IMR-90 (cell line): ENCODE data around the gene TTC7B. TPM values are rescaled to one million over a fixed set of nuclear protein-coding genes. Genes with fewer than 3 reads are reported as not detected.

Experiments used
- ATAC-seq: fragments of 200-7000 bp; cut with Tn5 transposase; 2 replicates; pipeline ENCODE4 v1.9.1; 2020; ENCODE audit warnings: low read depth, mild to moderate bottlenecking, moderate library complexity
- BruUV-seq: library from RNA; stranded (reverse); fragments of 400-500 nt; replicated peaks from 2 replicates; lab custom pipeline; 2021; lab: Mats Ljungman, UMichigan
- CTCF ChIA-PET: fragments of 300-600 bp; formaldehyde crosslinking; extraction: SDS; loops from one replicate; lab custom pipeline; 2021; ENCODE audit warnings: antibody characterized with exemption; lab: Yijun Ruan, JAX
- POLR2A ChIA-PET: fragments of 300-600 bp; sonication (Branson Sonifier 250); formaldehyde crosslinking; loops from one replicate; lab custom pipeline; 2022; ENCODE audit warnings: antibody characterized with exemption; ENCODE audit not compliant: unreplicated experiment; lab: Charles Lee
- DNase-seq: peaks from one replicate; pipeline ENCODE4 v3.0.0; 2013
- H2AFZ ChIP-seq: replicated peaks from 2 replicates; pipeline ENCODE3; 2013; ENCODE audit warnings: low read length, mild to moderate bottlenecking; ENCODE audit not compliant: poor library complexity
- H2AK5ac ChIP-seq: 2 replicates; pipeline ENCODE4 v1.6.1; 2013; ENCODE audit warnings: low read depth, low read length, inconsistent platforms
- H2AK9ac ChIP-seq: replicated peaks from 2 replicates; pipeline ENCODE3; 2013; ENCODE audit warnings: mild to moderate bottlenecking, low read depth, low read length, moderate library complexity; ENCODE audit not compliant: poor library complexity
- H2BK120ac ChIP-seq: 2 replicates; pipeline ENCODE4 v1.6.1; 2013; ENCODE audit warnings: low read depth, low read length, inconsistent platforms
- H2BK15ac ChIP-seq: 3 replicates; pipeline ENCODE4 v1.6.1; 2013; ENCODE audit warnings: low read depth, low read length, inconsistent platforms
- H2BK20ac ChIP-seq: 2 replicates; pipeline ENCODE4 v1.6.1; 2013; ENCODE audit warnings: low read depth, mild to moderate bottlenecking, inconsistent platforms, low read length, moderate library complexity
- H2BK5ac ChIP-seq: 2 replicates; pipeline ENCODE4 v1.6.1; 2013; ENCODE audit warnings: mild to moderate bottlenecking, low read depth, low read length, inconsistent platforms; ENCODE audit not compliant: poor library complexity, severe bottlenecking
- H3K14ac ChIP-seq: replicated peaks from 2 replicates; pipeline ENCODE4 v1.6.1; 2013; ENCODE audit warnings: low read depth, low read length, inconsistent platforms
- H3K18ac ChIP-seq: 2 replicates; pipeline ENCODE4 v1.6.1; 2013; ENCODE audit warnings: low read depth, low read length, control low read depth
- H3K23ac ChIP-seq: 2 replicates; pipeline ENCODE4 v1.6.1; 2013; ENCODE audit warnings: low read depth, low read length, inconsistent platforms
- H3K27ac ChIP-seq: 2 replicates; pipeline ENCODE4 v1.5.1; 2013; ENCODE audit warnings: mild to moderate bottlenecking, control low read depth, low read length; ENCODE audit not compliant: insufficient read depth
- H3K27me3 ChIP-seq: 2 replicates; pipeline ENCODE4 v1.6.1; 2013; ENCODE audit warnings: low read length; ENCODE audit not compliant: control insufficient read depth, insufficient read depth
- H3K36me3 ChIP-seq: 2 replicates; pipeline ENCODE4 v1.6.1; 2013; ENCODE audit warnings: low read length, mixed read lengths; ENCODE audit not compliant: control insufficient read depth, insufficient read depth
- H3K4ac ChIP-seq: 2 replicates; pipeline ENCODE4 v1.6.1; 2013; ENCODE audit warnings: low read depth, low read length, inconsistent platforms
- H3K4me1 ChIP-seq: 2 replicates; pipeline ENCODE4 v1.6.1; 2013; ENCODE audit warnings: low read length, mixed read lengths; ENCODE audit not compliant: control insufficient read depth, insufficient read depth
- H3K4me2 ChIP-seq: 2 replicates; pipeline ENCODE4 v1.6.1; 2013; ENCODE audit warnings: low read depth, mild to moderate bottlenecking, control low read depth, low read length, moderate library complexity
- H3K4me3 ChIP-seq: 2 replicates; pipeline ENCODE4 v1.5.1; 2013; ENCODE audit warnings: low read depth, mild to moderate bottlenecking, control low read depth, low read length, moderate library complexity; ENCODE audit not compliant: insufficient read depth
- H3K56ac ChIP-seq: 2 replicates; pipeline ENCODE4 v1.6.1; 2013; ENCODE audit warnings: low read length, inconsistent platforms; ENCODE audit not compliant: insufficient read depth; ENCODE audit errors: extremely low read depth
- H3K79me1 ChIP-seq, 2 experiments: 2 replicates each; pipeline ENCODE4 v1.6.1; 2013; ENCODE audit warnings: low read length in 2 of 2, inconsistent platforms in 1 of 2, low read depth in 1 of 2
- H3K9ac ChIP-seq: 2 replicates; pipeline ENCODE4 v1.6.1; 2013; ENCODE audit warnings: low read depth, low read length, control low read depth
- H3K9me1 ChIP-seq: 2 replicates; pipeline ENCODE4 v1.6.1; 2013; ENCODE audit warnings: low read length, inconsistent platforms; ENCODE audit not compliant: insufficient read depth
- H3K9me3 ChIP-seq: 2 replicates; pipeline ENCODE4 v1.6.1; 2013; ENCODE audit warnings: low read length; ENCODE audit not compliant: control insufficient read depth, insufficient read depth
- H4K20me1 ChIP-seq: 2 replicates; pipeline ENCODE4 v1.6.1; 2013; ENCODE audit warnings: low read length, inconsistent platforms; ENCODE audit not compliant: insufficient read depth
- H4K5ac ChIP-seq: 2 replicates; pipeline ENCODE4 v1.6.1; 2013; ENCODE audit warnings: mild to moderate bottlenecking, low read depth, low read length, control low read depth
- H4K8ac ChIP-seq, 2 experiments: 2 replicates each; pipeline ENCODE4 v1.6.1; 2013; ENCODE audit warnings: low read depth in 2 of 2, low read length in 2 of 2, control low read depth in 1 of 2, inconsistent platforms in 1 of 2
- H4K91ac ChIP-seq: 2 replicates; pipeline ENCODE4 v1.6.1; 2013; ENCODE audit warnings: low read depth, low read length, inconsistent platforms; ENCODE audit not compliant: insufficient read depth
- CHD1 ChIP-seq: IDR thresholded peaks from 2 replicates; pipeline ENCODE4 v1.6.1; 2012; ENCODE audit warnings: low read depth, low read length, improper control_type of control experiment
- MAFK ChIP-seq: IDR thresholded peaks from 2 replicates; pipeline ENCODE4 v1.6.1; 2012; ENCODE audit warnings: low read depth, low read length, improper control_type of control experiment
- MXI1 ChIP-seq: IDR thresholded peaks from 2 replicates; pipeline ENCODE4 v1.6.1; 2012; ENCODE audit warnings: low read depth, mild to moderate bottlenecking, low read length, moderate library complexity, borderline replicate concordance
- NFE2L2 ChIP-seq: fragments of 150-350 bp; IDR thresholded peaks from 2 replicates; pipeline ENCODE4 v1.6.1; 2016; ENCODE audit warnings: low read depth, mild to moderate bottlenecking, low read length
- RAD21 ChIP-seq: IDR thresholded peaks from 2 replicates; pipeline ENCODE4 v1.6.1; 2012; ENCODE audit warnings: low read length, improper control_type of control experiment
- RCOR1 ChIP-seq: IDR thresholded peaks from 2 replicates; pipeline ENCODE4 v1.6.1; 2012; ENCODE audit warnings: mild to moderate bottlenecking, low read length, improper control_type of control experiment; ENCODE audit not compliant: insufficient replicate concordance
- SMC3 ChIP-seq: fragments of 150-350 bp; IDR thresholded peaks from 2 replicates; pipeline ENCODE4 v1.6.1; 2016; ENCODE audit warnings: low read depth, mild to moderate bottlenecking, antibody characterized with exemption, low read length, moderate library complexity
- WGBS, 2 experiments: methylation state at CpG; one replicate each; pipeline versions ENCODE4 v1.1.5 to v1.1.7; 2013; ENCODE audit warnings: missing lambda C conversion rate in 2 of 2; ENCODE audit not compliant: insufficient read length in 1 of 2; ENCODE audit errors: extremely low coverage in 2 of 2; 5-methylcytosine and 5-hydroxymethylcytosine counted together
- dilution Hi-C: fragments of 300-500 bp; cut with HindIII; formaldehyde crosslinking; loops from one replicate; pipeline ENCODE4 v1.14.3; 2018; ENCODE audit warnings: low sequenced_read_pairs; ENCODE audit not compliant: unreplicated experiment
- in situ Hi-C: fragments of 300-500 bp; cut with MboI; formaldehyde crosslinking; loops from 3 replicates; pipeline ENCODE4 v1.14.3; 2019; ENCODE audit warnings: low sequenced_read_pairs, inconsistent platforms, mixed read lengths
- intact Hi-C: fragments of 100-400 bp; cut with micrococcal nuclease; formaldehyde crosslinking; loops from 2 replicates; pipeline ENCODE4 v1.10.0; 2022
- polyA plus RNA-seq, 3 experiments: library from polyadenylated mRNA; depleted of rRNA; stranded (reverse); fragments of >200 nt; gene quantifications; 2 replicates each; pipeline ENCODE4 v1.2.3, GENCODE V29; 2012; ENCODE audit warnings: low replicate concordance in 1 of 3
- total RNA-seq: library from RNA; depleted of rRNA; stranded (reverse); fragments of >200 nt; gene quantifications from 2 replicates; pipeline ENCODE4 v1.2.3, GENCODE V29; 2012
- TF ChIP-seq, protein P1 (sequence below): conservative IDR thresholded peaks from 2 replicates; pipeline ENCODE4 v1.5.1; 2012; ENCODE audit warnings: mild to moderate bottlenecking, low read depth, low read length, improper control_type of control experiment
- TF ChIP-seq, protein P2 (sequence below): fragments of 150-350 bp; IDR thresholded peaks from 2 replicates; pipeline ENCODE4 v1.6.1; 2016; ENCODE audit warnings: low read depth, mild to moderate bottlenecking, low read length, moderate library complexity, borderline replicate concordance
- TF ChIP-seq, protein P3 (sequence below): fragments of 150-350 bp; IDR thresholded peaks from 2 replicates; pipeline ENCODE4 v1.6.1; 2017; ENCODE audit warnings: mild to moderate bottlenecking, antibody characterized with exemption, low read length, low read depth

The TTC7B gene
- total and polyA plus RNA-seq, 2 of the 4 experiments (the other 2 are of a cell fraction): 18.1 to 35.3 TPM

DNA sequence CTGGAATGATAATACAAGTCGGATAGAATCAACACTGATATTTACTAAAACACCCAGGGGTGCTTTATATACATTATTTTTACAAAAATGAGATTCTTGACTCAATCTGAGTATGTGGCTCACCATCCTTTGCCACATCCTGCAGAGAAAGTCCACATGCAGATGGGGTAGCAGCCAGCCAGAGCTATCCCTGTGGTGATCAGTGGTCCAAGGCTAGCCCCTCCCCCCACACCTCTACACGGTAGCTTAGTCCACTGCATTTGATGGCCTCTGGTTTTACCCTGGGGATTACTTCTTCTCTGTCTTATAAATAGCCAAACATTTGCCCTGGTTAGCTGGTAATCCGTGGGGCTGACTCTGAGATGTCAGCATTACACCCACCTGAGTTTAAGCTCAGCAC, 28.1 kb upstream of the TTC7B start (continued):
- TF ChIP-seq, protein P1, sequence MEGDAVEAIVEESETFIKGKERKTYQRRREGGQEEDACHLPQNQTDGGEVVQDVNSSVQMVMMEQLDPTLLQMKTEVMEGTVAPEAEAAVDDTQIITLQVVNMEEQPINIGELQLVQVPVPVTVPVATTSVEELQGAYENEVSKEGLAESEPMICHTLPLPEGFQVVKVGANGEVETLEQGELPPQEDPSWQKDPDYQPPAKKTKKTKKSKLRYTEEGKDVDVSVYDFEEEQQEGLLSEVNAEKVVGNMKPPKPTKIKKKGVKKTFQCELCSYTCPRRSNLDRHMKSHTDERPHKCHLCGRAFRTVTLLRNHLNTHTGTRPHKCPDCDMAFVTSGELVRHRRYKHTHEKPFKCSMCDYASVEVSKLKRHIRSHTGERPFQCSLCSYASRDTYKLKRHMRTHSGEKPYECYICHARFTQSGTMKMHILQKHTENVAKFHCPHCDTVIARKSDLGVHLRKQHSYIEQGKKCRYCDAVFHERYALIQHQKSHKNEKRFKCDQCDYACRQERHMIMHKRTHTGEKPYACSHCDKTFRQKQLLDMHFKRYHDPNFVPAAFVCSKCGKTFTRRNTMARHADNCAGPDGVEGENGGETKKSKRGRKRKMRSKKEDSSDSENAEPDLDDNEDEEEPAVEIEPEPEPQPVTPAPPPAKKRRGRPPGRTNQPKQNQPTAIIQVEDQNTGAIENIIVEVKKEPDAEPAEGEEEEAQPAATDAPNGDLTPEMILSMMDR: no peak
- TF ChIP-seq RCOR1 (no peak), SMC3 (no peak)

DNA sequence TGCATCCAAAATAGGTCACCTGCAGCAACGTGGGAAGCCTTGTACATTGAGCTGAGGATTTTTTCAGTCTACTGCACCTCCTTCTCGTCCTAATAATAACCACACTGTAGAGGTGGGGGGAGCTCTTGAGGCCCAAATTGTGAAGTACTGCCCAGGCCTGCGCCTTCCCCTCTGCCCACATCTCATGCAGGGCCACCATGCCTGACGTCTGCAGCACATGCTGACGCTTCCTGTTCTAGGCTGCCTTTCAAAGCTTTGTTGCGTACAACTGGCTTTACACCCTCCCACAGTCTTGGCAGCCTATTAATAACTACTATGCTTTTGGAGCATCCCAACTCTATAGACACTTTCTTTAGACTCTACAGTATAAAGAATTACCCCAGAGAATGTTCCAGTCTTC, 26.5 kb upstream of the TTC7B start:
- 20% methylated on average over 1 of the region's 6 CpGs; no CpG with 5 or more reads in 1 of the 2 experiments for WGBS, 2 experiments
- no peak for ATAC-seq
- dilution Hi-C loops: no loop called here
- TF ChIP-seq, protein P2, sequence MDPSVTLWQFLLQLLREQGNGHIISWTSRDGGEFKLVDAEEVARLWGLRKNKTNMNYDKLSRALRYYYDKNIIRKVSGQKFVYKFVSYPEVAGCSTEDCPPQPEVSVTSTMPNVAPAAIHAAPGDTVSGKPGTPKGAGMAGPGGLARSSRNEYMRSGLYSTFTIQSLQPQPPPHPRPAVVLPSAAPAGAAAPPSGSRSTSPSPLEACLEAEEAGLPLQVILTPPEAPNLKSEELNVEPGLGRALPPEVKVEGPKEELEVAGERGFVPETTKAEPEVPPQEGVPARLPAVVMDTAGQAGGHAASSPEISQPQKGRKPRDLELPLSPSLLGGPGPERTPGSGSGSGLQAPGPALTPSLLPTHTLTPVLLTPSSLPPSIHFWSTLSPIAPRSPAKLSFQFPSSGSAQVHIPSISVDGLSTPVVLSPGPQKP: no peak
- TF ChIP-seq MAFK (no peak), CHD1 (no peak), MXI1 (no peak), NFE2L2 (no peak), RAD21 (no peak)
- TF ChIP-seq, protein P3, sequence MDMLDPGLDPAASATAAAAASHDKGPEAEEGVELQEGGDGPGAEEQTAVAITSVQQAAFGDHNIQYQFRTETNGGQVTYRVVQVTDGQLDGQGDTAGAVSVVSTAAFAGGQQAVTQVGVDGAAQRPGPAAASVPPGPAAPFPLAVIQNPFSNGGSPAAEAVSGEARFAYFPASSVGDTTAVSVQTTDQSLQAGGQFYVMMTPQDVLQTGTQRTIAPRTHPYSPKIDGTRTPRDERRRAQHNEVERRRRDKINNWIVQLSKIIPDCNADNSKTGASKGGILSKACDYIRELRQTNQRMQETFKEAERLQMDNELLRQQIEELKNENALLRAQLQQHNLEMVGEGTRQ: no peak
- TF ChIP-seq, protein P1: no peak

More for the DNA sequence above, 26.5 kb upstream of the TTC7B start:
- intact Hi-C loops: no loop called here
- H3K4ac ChIP-seq: no peak overlapping the region
- 0 out of 2 replicates have a peak, but pooled peaks cover 4% of the 10 kb centered on the region for H3K9me1 ChIP-seq
- H3K23ac ChIP-seq: no peak overlapping the region
- no peak overlapping the region for H4K8ac ChIP-seq
- no peak overlapping the region for H2BK15ac ChIP-seq
- H2AK5ac ChIP-seq: no peak overlapping the region
- no peaks in the 10 kb centered on the region for H4K20me1 ChIP-seq
- no peak overlapping the region for H4K5ac ChIP-seq
- no peak overlapping the region for H2AK9ac ChIP-seq
- no TSS peak for BruUV-seq
- no peak overlapping the region for H3K14ac ChIP-seq
- no peak overlapping the region for H3K27ac ChIP-seq
- 0 out of 2 replicates have a peak, but pooled peaks cover 2% of the 10 kb centered on the region for H3K27me3 ChIP-seq
- H3K9me3 ChIP-seq: no peaks in the 10 kb centered on the region
- no peak overlapping the region for H3K18ac ChIP-seq
- H3K4me3 ChIP-seq: no peak overlapping the region
- H2BK20ac ChIP-seq: no peak overlapping the region
- no peak overlapping the region for H3K9ac ChIP-seq
- peaks cover 5% of the 10 kb centered on the region; the same call in 1 of the 2 replicates for H3K4me1 ChIP-seq
- POLR2A ChIA-PET: no interaction called here
- CTCF ChIA-PET: no interaction called here
- no peak overlapping the region for H4K91ac ChIP-seq
- no peak overlapping the region for H2AFZ ChIP-seq
- no peak overlapping the region for H2BK5ac ChIP-seq
- no peak overlapping the region for H3K4me2 ChIP-seq
- in situ Hi-C loops: no loop called here
- H2BK120ac ChIP-seq: no peak overlapping the region
- DNase-seq: no peak
- no peaks in the 10 kb centered on the region for H3K79me1 ChIP-seq
- H3K56ac ChIP-seq: no peak overlapping the region
- H3K36me3 ChIP-seq: no peaks in the 10 kb centered on the region
